GM19351 (cell line): ENCODE measurements around the gene TOR1AIP1.

ENCODE experiments used
- ATAC-seq: cut with Tn5 transposase; IDR thresholded peaks from one replicate; pipeline ENCODE4 v1.9.1; 2021; ENCODE audit warnings: mild to moderate bottlenecking, moderate library complexity; ENCODE audit not compliant: unreplicated experiment

Gene TOR1AIP1

DNA sequence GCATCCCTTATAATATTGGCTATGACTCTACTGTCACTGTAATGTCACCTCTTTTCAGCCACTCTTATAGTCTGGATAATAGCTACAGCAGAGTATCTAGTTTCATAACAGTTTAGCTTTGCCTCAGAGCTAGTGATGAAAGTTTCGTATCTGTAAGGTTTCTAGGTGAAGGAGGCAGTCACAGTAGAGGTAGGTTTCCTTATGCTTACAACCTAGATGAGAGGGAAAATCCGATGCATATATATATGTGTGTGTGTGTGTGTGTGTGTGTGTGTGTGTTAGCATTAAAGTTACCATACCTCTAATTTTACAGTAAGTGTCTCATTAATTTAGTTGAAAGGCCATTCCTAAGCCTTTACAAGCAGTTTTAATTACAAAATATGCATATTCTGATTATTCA lies 2.3 kb upstream of the TOR1AIP1 start:
- no peak for ATAC-seq

DNA sequence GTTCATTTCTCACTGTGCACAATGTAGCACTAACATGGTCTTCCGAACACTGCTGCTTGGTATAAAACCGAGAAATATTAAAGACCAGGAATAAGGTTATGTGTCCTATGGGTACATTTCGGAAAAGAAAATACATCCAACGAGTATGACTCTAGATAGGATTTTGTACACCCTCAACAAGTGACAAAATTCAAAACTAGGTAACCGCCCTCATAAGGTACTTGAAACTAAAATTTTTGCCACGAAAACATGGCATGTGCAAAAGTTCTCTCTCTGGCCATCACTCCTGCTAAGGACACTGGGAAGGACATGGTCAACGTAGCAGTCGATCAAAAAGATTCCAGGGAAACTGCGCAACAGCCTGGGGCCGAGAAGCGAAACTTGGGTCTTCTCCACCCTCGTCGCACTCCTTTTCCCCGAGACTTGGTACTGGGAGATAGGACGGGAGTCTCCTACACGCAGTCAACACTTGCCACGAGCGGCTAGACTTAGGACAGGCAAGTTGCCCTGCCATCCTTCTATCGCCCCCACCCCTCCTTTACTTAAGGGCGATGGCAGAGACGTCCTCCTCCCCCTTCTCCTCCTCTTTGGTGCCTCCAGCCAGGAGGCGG lies 338 bp upstream of the TOR1AIP1 start:
- no peak for ATAC-seq

DNA sequence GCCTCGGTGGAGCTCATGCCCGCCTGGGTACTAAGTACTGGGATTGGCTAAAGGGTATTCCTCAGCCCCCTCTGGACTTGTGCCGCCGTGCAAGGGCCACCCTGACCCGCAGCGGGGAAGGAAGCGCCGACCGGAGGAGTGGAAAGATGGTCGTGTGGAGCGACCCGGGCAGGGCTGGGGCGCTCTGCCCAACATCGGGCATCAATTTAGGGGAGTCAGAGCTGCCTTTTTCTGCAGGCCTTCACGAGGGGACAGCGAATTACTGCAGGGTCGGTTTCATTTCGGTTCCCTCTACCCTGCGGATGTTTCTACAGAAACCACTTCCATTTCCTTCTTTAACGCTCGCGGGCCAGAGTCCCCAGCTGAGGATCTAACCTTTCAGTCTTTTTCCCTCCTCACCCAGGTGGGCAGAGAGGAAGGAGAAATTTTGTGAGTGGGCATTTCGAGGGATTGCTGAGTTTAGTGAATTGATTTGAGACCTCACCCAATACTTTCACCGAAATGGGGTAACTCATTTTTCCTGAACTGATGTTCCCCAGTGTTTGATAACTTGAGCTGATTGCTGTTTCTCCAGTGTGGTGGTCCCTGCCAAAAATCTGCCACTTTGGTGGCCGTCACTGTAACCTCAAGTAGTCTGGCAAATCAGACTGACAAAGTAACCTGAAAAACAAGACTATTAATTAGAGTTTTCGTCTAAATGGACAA lies 1.1 kb downstream of the TOR1AIP1 start:
- ATAC-seq = peak; percentile 19

DNA sequence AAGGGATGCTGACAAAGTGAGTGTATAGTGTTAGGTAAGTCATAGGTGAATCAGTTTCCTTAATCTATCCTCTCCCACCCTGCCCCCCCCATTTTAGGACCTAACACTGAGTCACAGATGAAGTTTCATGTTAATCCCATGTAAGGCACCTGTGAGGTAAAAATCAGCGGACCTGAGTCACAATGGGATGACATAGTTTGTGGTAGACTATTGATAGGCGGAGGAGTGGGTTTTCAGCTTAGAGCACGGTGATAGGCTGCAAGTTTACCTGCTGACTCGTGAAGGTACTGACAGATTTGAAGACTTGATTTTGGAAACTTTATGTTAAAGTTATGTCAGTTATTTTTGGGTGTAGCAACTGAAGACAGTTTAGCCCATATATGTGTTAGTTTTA lies 1.7 kb downstream of the TOR1AIP1 start:
- peak; percentile 34 for ATAC-seq

DNA sequence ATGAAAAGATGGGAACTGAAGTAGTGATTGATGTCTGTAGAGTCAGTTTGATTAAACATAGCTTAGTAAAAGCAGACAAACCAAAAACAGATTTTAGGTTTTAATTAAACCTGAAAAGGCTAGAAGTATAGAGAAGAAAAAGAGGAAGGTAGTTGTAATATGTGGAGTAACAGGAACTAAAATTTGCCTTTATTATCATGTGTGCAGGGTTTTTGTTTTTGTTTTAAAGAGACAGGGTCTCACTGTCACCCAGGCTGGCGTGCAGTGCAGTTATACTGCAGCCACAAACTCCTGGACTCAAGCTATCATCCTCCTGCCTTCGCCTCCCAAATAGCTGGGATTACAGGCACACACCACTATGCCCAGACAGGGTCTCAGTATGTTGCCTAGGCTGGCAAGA lies 6.0 kb downstream of the TOR1AIP1 start:
- no peak for ATAC-seq

DNA sequence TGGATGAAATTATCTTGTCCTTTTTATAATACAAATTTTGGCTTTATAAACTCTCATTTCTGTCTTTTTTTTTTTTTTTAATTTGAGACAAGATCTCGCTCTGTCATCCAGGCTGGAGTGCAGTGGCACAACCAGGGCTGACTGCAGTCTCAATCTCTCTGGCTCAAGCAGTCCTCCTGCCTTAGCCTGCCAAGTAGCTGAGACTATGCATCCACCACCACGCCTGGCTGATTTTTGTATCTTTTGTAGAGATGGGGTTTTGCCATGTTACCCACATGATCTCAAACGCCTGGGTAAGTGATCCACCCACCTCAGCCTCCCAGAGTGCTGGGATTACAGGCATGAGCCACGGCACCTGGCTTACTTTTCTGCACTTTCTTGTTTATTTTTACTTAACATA lies 7.5 kb downstream of the TOR1AIP1 start:
- no peak for ATAC-seq

DNA sequence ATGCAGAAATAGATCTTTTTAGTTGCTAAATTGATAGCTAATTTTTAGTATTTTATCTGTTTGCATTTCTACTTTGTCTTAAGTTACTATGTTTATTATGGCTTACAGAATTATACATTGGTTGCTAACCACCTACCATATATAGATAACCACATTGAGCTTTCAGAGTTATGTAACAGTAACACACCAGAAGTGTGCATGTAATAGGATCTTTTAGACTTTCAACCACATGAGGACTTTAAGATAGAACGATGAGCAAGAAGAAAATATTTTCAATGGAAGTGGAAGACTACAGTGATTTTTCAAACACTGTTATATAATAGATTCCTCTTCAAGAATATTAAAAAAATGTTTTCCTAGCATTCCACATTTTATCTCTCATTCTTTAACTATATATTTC lies 28.8 kb downstream of the TOR1AIP1 start:
- no peak for ATAC-seq

DNA sequence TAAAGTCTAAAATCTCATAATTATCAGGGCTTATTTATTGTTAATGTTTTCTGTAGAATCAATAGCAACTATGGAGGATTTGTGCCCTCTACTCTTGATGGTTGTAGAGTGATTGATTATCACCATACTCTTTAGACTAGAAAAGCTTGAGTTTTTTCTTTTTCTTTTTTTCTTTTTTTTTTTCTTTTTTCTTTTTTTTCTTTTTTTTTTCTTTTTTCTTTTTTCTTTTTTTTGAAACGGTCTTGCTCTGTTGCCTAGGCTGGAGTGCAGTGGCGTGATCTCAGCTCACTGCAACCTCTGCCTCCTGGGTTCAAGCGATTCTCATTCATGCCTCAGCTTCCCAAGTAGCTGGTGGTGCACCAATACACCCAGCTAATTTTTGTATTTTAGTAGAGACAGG lies 29.7 kb downstream of the TOR1AIP1 start:
- ATAC-seq = no peak

DNA sequence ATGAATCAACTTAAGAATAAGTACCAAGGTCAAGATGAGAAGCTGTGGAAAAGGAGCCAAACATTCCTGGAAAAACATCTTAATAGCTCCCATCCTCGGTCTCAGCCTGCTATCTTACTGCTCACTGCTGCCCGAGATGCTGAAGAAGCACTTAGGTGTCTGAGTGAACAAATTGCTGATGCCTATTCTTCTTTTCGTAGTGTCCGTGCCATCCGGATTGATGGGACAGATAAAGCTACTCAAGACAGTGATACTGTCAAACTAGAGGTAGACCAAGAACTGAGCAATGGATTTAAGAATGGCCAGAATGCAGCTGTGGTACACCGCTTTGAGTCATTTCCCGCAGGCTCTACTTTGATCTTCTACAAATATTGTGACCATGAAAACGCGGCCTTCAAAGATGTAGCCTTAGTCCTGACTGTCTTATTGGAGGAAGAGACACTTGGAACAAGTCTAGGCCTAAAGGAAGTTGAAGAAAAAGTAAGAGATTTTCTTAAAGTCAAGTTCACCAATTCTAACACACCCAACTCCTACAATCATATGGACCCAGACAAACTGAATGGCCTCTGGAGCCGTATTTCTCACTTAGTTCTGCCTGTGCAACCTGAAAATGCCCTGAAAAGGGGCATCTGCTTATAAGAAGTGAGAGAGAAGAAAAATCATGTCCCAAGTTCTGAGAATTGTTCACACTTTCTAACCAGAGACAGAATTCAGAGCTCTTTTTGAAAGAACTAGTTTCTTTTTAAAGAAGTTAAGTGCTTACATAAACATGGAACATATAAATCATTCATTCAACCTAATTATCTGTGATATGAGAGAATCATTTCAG lies 35.7 kb downstream of the TOR1AIP1 start:
- no peak for ATAC-seq

DNA sequence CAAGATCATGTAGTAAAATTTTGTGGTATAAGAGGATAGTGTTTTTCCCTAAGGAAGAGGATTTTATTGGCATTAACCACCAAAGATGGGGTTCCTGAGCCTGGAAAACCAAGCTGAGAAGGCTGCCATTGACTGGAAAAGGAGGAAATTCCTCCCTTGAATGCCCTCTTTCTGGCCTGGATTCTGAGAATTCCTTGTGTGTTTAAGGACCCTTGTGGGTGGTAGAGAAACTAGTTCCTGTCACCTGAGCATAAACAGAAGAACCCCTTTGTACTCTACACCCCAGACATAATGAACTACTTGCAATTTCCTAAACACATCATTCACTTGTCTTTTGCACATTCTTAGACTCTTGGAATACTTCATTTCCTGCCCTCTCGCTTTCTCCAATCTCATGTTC lies 39.4 kb downstream of the TOR1AIP1 start:
- no peak for ATAC-seq

DNA sequence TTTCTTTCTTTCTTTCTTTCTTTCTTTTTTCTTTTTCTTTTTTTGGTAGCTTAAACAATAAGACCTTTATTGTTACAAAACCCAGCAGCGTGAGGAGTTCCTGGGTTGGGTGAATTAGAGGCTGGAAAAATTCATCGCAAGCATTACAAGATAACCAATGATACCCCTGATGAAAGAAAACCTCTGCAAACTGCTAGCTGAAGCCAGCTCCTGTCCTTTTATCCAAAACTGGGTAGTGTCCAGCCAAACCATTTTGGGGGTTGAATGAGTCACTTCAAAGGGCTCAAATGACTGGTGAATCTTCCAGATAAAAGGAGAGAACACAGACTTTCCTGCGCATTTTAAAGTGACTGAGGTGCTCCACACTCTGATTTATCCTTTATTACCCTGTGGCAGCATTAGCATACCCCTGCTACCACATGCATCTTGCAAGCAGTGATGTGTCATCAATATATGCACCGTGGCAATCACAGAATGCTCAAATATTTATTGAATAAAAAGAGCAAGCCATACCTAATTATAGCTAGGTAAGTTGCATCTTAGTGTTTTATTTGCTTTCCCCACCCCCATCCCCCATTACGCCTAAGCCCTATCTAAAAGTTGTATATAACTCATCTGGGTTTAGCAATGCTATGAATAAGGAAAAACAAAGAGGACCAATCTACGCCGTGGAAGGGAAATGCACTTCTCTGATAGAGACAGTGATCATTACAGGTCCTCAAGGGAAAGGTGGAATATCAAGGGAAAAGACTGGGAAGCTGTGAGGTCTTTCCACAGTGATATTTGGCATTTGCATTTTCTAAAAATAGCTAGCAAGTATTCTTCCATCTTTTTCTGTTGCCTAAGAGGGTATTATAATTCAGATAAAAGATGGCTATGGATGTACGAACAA lies 40.1 kb downstream of the TOR1AIP1 start:
- ATAC-seq = no peak

DNA sequence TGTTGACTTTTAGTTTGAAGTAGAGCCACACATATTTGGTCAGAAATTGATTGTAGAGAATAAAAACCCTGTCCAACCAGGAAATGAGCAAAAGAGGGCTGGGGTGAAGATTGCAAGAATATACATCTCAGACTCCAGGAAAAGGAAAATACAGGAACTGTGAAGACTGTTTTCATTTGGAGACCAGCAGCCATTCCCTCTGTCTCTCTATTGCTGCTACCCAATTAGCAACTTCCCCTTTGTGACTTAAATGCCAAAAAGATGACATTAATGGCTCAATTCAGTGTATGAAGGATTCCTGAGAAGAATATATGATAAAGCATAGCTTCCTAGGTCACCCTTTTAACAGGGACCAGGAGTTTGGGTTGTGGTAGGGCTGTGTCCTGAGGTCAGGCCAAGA lies 40.9 kb downstream of the TOR1AIP1 start:
- no peak for ATAC-seq

DNA sequence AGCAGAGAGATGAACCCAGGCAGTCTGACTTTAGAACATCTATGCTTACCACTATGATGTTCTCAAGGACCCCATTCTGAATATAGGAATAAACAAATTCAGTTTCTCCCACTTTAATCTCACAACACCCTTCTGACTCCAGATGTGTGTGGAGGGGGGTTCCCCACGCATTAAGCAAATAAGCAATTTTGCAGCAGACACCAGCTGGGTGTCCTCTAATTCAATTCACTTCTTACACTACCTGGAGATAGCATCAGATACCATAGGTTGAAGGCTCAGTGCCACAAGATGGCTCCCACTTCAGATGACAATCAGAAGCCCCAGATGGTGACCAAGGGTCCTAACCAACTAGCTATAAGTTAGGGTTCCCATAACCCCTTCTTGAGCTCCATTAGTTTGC lies 42.2 kb downstream of the TOR1AIP1 start:
- ATAC-seq = no peak

DNA sequence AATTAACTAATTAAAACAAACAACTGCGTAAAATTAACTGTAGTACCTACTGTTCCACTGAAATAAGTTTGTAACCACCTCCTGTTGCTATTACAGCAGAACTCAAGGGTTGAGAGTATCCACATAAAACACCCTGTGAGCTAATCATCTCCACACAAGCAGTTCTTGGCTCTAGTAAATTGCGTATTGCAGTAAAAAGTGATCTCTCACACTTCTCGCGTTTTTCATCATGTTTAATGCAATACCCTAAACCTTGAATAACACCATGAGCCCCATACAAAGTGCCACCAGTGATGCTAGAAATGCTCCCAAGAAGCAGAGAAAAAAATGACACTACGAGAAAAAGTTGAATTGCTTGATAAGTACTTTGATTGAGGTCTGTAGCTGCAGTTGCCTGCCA lies 43.2 kb downstream of the TOR1AIP1 start:
- no peak for ATAC-seq

DNA sequence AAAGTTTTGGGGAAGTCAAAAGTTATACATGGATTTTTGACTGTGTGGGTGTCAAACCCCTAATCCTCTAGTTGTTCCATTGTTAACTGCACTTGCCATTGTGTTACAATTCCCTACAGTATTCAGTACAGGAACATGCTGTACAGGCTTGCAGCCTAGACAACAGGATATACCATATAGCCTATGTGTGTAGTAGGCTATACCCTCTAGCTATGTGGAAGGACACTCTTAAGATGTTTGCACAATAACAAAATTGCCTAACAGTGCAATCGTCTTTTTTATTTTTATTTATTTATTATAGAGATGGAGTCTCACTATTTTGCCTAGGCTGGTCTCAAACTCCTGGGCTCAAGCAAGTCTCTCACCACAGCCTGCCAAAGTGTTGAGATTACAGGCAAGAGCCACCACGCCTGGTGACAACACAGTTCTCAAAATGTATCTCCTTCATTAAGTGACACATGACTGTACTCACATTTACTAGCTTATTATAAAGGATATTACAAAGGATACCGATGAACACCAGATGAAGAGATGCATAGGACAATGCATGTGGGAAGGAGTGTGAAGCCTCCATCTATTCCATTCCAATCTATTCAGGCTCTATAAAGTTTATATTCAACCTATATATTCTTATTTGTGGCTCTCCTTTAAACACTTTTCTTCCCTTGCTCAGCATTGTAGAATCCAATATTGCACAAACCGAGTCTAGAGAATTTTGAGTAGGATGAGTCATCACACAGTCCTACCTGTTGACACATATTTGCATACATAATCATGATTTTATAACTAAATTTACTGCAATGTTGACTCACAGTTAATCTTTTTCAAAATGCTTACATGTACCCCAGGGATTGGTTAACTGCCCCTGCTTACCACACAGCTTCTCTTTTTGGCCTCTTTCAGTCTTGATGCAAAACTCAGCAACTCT lies 44.1 kb downstream of the TOR1AIP1 start:
- ATAC-seq = no peak

DNA sequence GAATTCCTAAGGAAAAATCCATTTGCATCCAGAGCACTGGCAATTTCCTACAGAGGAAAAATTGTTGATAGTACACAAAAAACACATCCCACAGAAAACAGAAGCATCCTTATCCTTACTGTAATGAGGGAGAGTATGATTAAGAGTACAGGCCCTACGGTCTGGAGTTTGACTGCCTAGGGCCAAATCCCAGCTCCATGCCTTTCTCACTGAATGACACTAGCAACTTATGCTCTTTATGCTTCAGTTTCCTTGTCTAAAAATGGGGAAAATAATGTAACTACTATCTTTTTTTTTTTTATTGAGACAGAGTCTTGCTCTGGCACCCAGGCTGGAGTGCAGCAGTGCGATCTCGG lies 44.7 kb downstream of the TOR1AIP1 start:
- ATAC-seq = no peak

DNA sequence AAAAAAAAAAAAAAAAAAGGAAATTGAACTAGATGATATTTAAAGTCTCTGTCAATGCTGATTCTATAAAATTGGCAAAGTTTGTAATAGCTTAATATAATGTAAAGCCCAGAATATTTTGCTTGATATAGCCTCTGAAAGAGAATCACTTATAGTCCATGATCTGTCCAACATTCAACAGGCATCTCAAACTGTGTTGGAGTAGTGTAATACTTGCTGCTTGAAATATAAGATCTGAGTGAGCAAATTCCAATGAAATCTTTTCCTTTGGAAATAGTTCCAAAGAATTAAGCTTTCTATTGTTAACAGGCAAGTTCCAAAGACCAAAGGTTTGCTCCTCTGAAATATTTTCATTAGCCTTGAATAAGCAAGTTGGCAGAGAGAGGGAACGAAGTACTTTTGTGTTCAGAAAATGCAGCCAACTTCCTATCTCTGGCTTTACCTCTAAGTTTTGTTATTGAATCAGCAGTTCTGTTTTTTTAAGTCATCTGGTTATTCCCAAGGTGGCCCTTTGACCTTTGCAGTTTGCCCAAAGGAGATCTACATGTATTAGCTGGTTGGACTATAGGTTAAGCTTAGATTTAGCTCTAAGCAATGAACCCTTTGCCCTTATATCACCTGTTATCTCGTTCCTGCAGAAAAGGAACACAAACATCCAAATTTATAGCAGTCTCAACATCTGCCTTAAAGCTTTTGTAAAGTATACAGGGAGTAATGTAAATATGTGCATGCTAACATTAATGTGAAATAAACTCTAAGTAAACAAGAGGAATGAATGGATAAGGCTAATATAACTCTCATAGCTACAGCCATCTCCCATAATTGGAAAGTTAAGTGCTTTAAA lies 48.1 kb downstream of the TOR1AIP1 start:
- ATAC-seq = no peak

DNA sequence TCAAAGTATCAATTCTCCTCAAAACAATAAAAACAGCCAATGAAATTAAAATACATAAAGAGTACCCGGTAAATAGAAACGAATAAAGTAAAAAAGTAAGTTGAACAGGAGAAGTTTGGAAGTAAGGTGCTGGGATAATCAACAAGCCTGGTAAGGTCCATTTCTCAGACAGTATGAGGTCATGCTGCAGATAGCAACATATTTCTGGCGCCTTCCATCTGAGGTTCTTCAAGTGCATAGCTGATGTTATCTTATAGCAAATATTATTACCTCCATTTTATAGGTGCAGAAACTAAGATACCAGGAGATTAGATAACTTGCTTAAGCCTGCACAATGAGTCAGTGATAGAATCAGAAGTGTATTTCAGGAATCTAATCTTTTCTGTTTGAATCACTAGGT lies 48.8 kb downstream of the TOR1AIP1 start:
- ATAC-seq = no peak

DNA sequence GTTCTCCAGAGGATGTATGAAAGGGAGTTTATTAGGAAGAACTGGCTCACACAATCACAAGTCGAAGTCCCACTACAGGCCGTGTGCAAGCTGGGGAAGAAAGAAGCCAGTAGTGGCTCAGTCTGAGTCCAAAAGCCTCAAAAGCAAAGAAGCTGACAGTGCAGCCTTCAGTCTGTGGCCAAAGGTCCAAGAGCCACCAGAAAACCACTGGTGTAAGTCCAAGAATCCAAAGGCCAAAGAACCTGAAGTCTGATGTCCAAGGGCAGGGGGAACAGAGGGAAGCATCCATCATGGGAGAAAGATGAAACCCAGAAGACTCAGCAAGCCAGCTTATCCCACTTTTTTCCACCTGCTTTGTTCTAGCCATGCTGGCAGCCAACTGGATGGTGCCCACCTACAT lies 51.1 kb downstream of the TOR1AIP1 start:
- ATAC-seq = no peak
